Activated naive CD4-positive, alpha-beta T cell treated with anti-CD3 and anti-CD28 coated beads, Interleukin-2, amount 50 U/mL, for 24 hours (primary cell): ENCODE results near the gene SLC66A1.

Experiments used
- H3K27ac Mint-ChIP-seq: one replicate; pipeline ENCODE4 v1.8.0; 2021; ENCODE audit warnings: mild to moderate bottlenecking, mixed read lengths
- H3K27me3 Mint-ChIP-seq: one replicate; pipeline ENCODE4 v1.8.0; 2021; ENCODE audit warnings: mixed read lengths
- H3K36me3 Mint-ChIP-seq: one replicate; pipeline ENCODE4 v1.8.0; 2021; ENCODE audit warnings: mixed read lengths
- H3K4me1 Mint-ChIP-seq: one replicate; pipeline ENCODE4 v1.8.0; 2021; ENCODE audit warnings: mixed read lengths
- H3K4me3 Mint-ChIP-seq: one replicate; pipeline ENCODE4 v1.8.0; 2021; ENCODE audit warnings: mild to moderate bottlenecking, mixed read lengths
- H3K9me3 Mint-ChIP-seq: one replicate; pipeline ENCODE4 v1.8.0; 2021; ENCODE audit warnings: mixed read lengths

The SLC66A1 gene

GRCh38 chr1:19313636-19313959 lies 1.5 kb downstream of the SLC66A1 start:
- Mint-ChIP-seq H3K4me3 (peak overlapping the region; percentile 66), H3K36me3 (no peaks in the 10 kb centered on the region), H3K9me3 (no peaks in the 10 kb centered on the region), H3K27me3 (no peaks in the 10 kb centered on the region), H3K4me1 (peaks cover 38% of the 10 kb centered on the region), H3K27ac (no peak overlapping the region)

GRCh38 chr1:19313961-19314882 lies 2.1 kb downstream of the SLC66A1 start:
- H3K4me3 Mint-ChIP-seq = no peak overlapping the region

GRCh38 chr1:19315378-19316198 lies 3.5 kb downstream of the SLC66A1 start:
- Mint-ChIP-seq H3K9me3 (no peaks in the 10 kb centered on the region), H3K4me1 (peaks cover 26% of the 10 kb centered on the region), H3K36me3 (peaks cover 2% of the 10 kb centered on the region), H3K27me3 (no peaks in the 10 kb centered on the region), H3K27ac (peak overlapping the region; percentile 26), H3K4me3 (no peak overlapping the region)

More at GRCh38 chr1:19313961-19314882, 2.1 kb downstream of the SLC66A1 start:
- H3K4me1 Mint-ChIP-seq = peaks cover 33% of the 10 kb centered on the region
- peaks cover under 1% of the 10 kb centered on the region for H3K36me3 Mint-ChIP-seq
- H3K27ac Mint-ChIP-seq = no peak overlapping the region
- H3K27me3 Mint-ChIP-seq = no peaks in the 10 kb centered on the region
- H3K9me3 Mint-ChIP-seq = no peaks in the 10 kb centered on the region

- H3K9me3 Mint-ChIP-seq = no peaks in the 10 kb centered on the region
- H3K4me1 Mint-ChIP-seq = peaks cover 18% of the 10 kb centered on the region
- no peak overlapping the region for H3K27ac Mint-ChIP-seq
- no peaks in the 10 kb centered on the region for H3K27me3 Mint-ChIP-seq
- H3K36me3 Mint-ChIP-seq = peaks cover 2% of the 10 kb centered on the region
- H3K4me3 Mint-ChIP-seq = no peak overlapping the region
Observed at GRCh38 chr1:19317126-19317910, 5.2 kb downstream of the SLC66A1 start.

- no peak overlapping the region for H3K27ac Mint-ChIP-seq
- H3K36me3 Mint-ChIP-seq = peaks cover 4% of the 10 kb centered on the region
- no peak overlapping the region for H3K4me3 Mint-ChIP-seq
- peaks cover 6% of the 10 kb centered on the region for H3K4me1 Mint-ChIP-seq
- no peaks in the 10 kb centered on the region for H3K9me3 Mint-ChIP-seq
- no peaks in the 10 kb centered on the region for H3K27me3 Mint-ChIP-seq
Observed at GRCh38 chr1:19319196-19319595, 7.1 kb downstream of the SLC66A1 start.

- no peaks in the 10 kb centered on the region for H3K9me3 Mint-ChIP-seq
- no peak overlapping the region for H3K4me3 Mint-ChIP-seq
- H3K27me3 Mint-ChIP-seq = no peaks in the 10 kb centered on the region
- H3K4me1 Mint-ChIP-seq = peaks cover under 1% of the 10 kb centered on the region
- H3K27ac Mint-ChIP-seq = no peak overlapping the region
- H3K36me3 Mint-ChIP-seq = peaks cover 4% of the 10 kb centered on the region
Observed at GRCh38 chr1:19321071-19321470, 8.9 kb downstream of the SLC66A1 start.

- H3K27ac Mint-ChIP-seq = no peak overlapping the region
- no peaks in the 10 kb centered on the region for H3K27me3 Mint-ChIP-seq
- no peaks in the 10 kb centered on the region for H3K9me3 Mint-ChIP-seq
- H3K36me3 Mint-ChIP-seq = peaks cover 4% of the 10 kb centered on the region
- H3K4me1 Mint-ChIP-seq = no peaks in the 10 kb centered on the region
- H3K4me3 Mint-ChIP-seq = no peak overlapping the region
Observed at GRCh38 chr1:19322481-19322880, 10.4 kb downstream of the SLC66A1 start.

- no peaks in the 10 kb centered on the region for H3K9me3 Mint-ChIP-seq
- H3K27me3 Mint-ChIP-seq = no peaks in the 10 kb centered on the region
- H3K36me3 Mint-ChIP-seq = peaks cover 4% of the 10 kb centered on the region
- no peaks in the 10 kb centered on the region for H3K4me1 Mint-ChIP-seq
- H3K27ac Mint-ChIP-seq = no peak overlapping the region
- no peak overlapping the region for H3K4me3 Mint-ChIP-seq
Observed at GRCh38 chr1:19323987-19324664, 12.0 kb downstream of the SLC66A1 start.

GRCh38 chr1:19324665-19324990 lies 12.5 kb downstream of the SLC66A1 start:
- H3K4me3 Mint-ChIP-seq = no peak overlapping the region
- no peaks in the 10 kb centered on the region for H3K9me3 Mint-ChIP-seq
- H3K36me3 Mint-ChIP-seq = peaks cover 2% of the 10 kb centered on the region
- H3K27me3 Mint-ChIP-seq = no peaks in the 10 kb centered on the region
- no peaks in the 10 kb centered on the region for H3K4me1 Mint-ChIP-seq
- no peak overlapping the region for H3K27ac Mint-ChIP-seq

GRCh38 chr1:19325368-19325957 lies 13.3 kb downstream of the SLC66A1 start:
- no peaks in the 10 kb centered on the region for H3K9me3 Mint-ChIP-seq
- H3K27ac Mint-ChIP-seq = no peak overlapping the region
- no peaks in the 10 kb centered on the region for H3K4me1 Mint-ChIP-seq
- H3K4me3 Mint-ChIP-seq = no peak overlapping the region
- no peaks in the 10 kb centered on the region for H3K27me3 Mint-ChIP-seq
- peaks cover 2% of the 10 kb centered on the region for H3K36me3 Mint-ChIP-seq

- no peak overlapping the region for H3K4me3 Mint-ChIP-seq
- H3K9me3 Mint-ChIP-seq = no peaks in the 10 kb centered on the region
- H3K27ac Mint-ChIP-seq = no peak overlapping the region
- H3K36me3 Mint-ChIP-seq = peaks cover 2% of the 10 kb centered on the region
- H3K4me1 Mint-ChIP-seq = no peaks in the 10 kb centered on the region
- H3K27me3 Mint-ChIP-seq = no peaks in the 10 kb centered on the region
Observed at GRCh38 chr1:19325958-19326747, 14.0 kb downstream of the SLC66A1 start.

GRCh38 chr1:19326748-19327065 lies 14.6 kb downstream of the SLC66A1 start:
- H3K9me3 Mint-ChIP-seq = no peaks in the 10 kb centered on the region
- H3K4me1 Mint-ChIP-seq = no peaks in the 10 kb centered on the region
- no peaks in the 10 kb centered on the region for H3K27me3 Mint-ChIP-seq
- H3K4me3 Mint-ChIP-seq = no peak overlapping the region
- H3K27ac Mint-ChIP-seq = no peak overlapping the region
- H3K36me3 Mint-ChIP-seq = peaks cover 2% of the 10 kb centered on the region

- H3K4me1 Mint-ChIP-seq = no peaks in the 10 kb centered on the region
- no peak overlapping the region for H3K4me3 Mint-ChIP-seq
- H3K27me3 Mint-ChIP-seq = no peaks in the 10 kb centered on the region
- peaks cover 2% of the 10 kb centered on the region for H3K36me3 Mint-ChIP-seq
- no peaks in the 10 kb centered on the region for H3K9me3 Mint-ChIP-seq
- no peak overlapping the region for H3K27ac Mint-ChIP-seq
Observed at GRCh38 chr1:19327301-19327700, 15.2 kb downstream of the SLC66A1 start.

- Mint-ChIP-seq H3K27me3 (no peaks in the 10 kb centered on the region), H3K36me3 (no peaks in the 10 kb centered on the region), H3K4me1 (no peaks in the 10 kb centered on the region), H3K9me3 (no peaks in the 10 kb centered on the region), H3K27ac (no peak overlapping the region), H3K4me3 (no peak overlapping the region)
Observed at GRCh38 chr1:19327736-19328135, 15.6 kb downstream of the SLC66A1 start.
